HG03558 (cell line): ENCODE measurements around the gene CPA4.
"Not testable (repeated sequence)": the region's sequence is repeated elsewhere in the genome, so short reads cannot be mapped to it uniquely, and the experiment has no call there.

Experiments
- ATAC-seq: cut with Tn5 transposase; IDR thresholded peaks from one replicate; pipeline ENCODE4 v1.9.1; 2021; ENCODE audit warnings: moderate number of reproducible peaks; ENCODE audit not compliant: unreplicated experiment; ENCODE audit errors: extremely low read depth

The CPA4 gene

DNA sequence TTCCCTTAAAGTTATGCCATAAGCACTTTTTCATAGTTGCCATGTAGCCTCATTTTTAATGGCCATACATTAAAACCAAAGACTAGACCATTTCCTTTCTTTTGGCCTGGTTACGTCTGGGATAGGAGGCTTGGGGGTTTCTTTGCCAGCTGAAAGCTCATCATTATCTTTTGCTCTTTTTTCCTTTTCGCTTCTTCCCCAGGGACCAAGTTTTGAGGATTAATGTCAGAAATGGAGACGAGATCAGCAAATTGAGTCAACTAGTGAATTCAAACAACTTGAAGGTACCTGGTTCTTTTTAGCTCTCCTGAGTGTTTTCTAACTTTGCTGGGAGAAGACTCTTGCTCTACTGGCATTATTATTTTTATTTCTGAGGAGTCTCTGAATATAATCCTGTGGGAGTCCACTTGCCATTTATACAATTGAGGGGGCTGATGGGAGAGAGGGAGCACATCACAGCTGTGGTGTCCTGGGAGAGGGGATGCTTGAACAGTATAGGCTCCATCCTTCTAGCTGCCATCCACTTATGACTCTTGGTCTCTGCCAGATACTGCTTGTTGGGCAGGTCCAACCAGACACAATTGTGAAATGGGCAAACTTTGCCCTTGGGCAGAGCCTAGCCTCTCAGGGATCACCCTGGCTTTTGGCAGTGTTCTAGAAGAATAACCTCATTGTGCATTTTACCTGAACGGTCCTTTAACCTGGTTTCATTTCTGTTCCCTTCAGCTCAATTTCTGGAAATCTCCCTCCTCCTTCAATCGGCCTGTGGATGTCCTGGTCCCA, 5.8 kb downstream of the CPA4 start:
- ATAC-seq, result no peak

DNA sequence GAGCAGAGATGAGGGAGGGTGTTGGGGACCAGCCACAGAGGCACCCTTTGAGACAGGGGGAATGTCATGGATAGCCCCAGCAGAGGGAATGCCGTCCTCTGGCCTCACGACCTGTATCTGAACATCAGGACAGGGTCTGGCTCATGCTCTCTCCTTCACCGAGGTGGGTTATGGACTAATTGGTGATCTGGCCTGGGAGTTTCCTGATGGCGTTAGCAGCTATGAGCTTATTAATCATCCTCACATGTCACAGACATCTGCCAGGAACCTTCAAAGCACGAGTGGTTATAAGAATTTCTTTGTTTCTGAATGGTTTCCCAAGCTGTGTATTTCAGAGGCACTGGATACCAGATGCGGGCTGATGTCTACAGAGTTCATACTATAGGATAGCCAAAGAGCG, 6.9 kb downstream of the CPA4 start:
- ATAC-seq, result no peak

DNA sequence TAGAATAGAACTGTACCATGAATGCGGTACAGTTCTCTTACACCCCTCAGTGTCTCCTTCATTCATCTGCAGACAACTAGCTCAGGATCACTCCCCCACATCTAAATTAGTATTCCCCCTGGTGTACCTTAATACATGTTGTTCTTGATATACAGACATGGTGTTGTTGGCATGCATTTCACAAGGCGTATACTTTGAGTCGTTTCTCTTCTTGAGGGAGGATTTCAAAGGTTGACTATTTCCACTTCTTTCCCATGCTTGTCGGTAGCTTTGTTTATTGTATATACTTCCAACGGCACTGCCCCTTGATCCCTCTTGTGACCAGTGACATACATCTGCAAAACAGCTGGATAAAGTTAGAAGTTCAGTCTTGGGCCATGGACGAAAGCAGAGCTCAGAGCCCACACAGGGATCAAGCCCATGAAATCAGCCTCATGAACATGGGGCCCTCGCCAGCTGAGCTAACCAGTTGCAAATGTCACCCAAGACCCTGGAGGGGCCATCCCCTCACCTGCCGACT, 8.6 kb downstream of the CPA4 start:
- no peak for ATAC-seq

DNA sequence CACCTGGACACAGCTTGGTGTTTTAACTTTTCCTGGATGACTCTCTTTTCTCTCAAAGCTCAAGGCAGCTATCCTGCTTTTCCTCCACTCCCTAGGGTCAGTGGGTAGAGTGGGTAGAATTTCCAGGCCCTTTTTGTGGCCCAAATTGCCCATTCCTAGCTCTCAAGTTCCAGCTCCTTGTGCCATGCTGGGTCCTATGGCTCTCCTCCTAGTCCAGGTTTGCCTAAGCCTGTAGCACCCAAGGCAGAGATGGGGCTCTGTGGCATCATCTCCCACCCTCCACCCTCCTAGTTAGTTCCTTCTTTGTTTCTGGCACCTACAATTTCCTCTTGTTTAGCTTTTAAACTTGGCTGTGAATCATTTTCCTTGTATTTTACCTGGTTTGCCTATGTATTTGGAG, 9.7 kb downstream of the CPA4 start:
- no peak for ATAC-seq

DNA sequence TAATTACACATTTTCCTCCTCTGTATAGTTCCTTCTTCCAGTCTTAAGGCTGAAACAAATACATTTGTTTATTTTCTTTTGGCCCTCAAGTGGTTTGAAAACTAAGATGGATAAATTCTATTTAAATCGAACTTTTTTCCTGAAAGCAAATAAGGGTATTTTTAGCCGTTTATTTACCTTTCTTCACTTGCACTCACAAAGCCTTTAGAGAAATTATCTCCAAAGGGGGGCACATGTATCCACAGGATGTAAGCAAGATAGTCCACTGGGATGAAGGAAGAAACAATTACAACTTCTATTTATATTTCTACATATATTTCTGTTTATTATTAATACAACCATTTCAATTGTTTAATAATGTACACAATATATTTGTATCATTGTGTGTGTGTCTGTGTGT, 10.2 kb downstream of the CPA4 start:
- ATAC-seq, result no peak

DNA sequence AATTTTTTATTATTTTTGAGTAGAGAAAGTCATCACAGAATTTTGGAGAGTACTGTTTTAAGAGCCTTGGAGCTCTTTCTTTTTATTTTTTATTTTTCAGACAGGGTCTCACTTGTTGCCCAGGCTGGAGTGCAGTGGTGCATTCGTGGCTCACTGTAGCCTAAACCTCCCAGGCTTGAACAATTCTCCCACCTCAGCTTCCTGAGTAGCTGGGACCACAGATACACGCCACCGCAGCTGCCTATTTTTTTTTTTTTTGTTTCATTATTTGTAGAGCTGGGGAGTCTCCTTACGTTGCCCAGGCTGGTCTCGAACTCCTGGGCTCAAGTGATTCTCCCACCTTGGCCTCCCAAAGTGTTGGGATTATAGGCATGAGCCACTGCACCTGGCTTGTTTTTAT, 10.6 kb downstream of the CPA4 start:
- ATAC-seq, result no peak

DNA sequence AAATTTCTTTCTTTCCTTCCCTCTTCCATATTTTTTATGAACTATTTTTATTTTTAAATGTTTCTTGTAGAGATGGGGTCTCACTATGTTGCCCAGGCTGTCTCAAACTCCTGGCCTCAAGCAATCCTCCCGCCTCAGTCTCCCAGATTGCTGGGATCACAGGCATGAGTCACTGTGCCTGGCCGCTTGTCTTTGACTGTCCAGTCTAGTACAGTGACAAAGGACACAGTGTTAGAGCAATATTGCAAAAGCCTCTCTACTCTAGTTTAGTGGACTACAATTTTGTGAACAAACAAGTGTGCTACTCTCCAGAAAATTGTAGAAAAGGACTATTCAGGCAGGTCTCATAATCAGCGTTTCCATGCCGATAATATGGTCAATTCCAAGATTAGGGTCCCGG, 11.0 kb downstream of the CPA4 start:
- no peak for ATAC-seq

DNA sequence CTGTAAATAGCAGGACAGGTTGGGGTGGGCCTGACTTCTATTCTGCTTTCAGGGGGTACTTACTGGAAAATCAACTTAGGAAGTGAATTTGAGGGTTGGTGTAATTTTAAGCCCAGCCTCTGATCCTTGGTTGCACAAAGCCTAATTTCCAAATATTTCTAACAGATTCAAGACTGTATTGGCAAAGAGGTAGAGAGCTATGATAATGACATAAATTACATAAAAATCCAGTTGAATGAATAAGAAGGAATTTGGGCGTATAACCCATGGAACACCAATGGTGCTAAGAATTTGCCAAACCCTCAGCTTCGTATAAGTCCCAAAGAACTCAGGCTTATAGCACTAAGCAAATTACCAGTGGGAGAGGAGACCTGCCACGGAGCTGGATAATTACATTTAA, 11.9 kb downstream of the CPA4 start:
- ATAC-seq, result no peak

DNA sequence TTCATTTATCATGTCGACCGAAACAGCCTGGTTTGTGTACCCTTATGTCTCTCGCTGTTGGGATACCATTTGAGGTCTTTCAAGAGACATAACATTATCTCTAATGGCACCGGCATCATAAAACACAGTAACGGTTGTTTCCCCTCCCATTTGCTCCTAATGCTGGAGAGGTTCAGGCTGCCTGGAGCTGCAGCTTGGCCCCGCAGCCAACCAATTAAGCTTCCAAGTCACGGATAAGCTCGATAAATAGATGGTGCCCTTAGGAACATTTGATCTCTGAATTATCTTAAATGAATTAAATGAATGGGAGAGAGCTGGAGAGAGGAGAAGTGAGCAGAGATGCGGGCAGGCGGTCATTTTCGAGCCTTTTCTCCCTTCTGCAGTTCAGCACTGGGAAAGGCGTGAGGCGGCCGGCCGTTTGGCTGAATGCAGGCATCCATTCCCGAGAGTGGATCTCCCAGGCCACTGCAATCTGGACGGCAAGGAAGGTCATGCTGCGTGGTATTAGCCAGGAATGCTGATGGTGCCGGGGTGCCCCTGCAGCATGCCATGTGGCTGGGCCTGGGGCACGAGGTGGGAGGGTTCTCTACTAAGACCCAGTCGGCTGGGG, 12.6 kb downstream of the CPA4 start:
- no peak for ATAC-seq

DNA sequence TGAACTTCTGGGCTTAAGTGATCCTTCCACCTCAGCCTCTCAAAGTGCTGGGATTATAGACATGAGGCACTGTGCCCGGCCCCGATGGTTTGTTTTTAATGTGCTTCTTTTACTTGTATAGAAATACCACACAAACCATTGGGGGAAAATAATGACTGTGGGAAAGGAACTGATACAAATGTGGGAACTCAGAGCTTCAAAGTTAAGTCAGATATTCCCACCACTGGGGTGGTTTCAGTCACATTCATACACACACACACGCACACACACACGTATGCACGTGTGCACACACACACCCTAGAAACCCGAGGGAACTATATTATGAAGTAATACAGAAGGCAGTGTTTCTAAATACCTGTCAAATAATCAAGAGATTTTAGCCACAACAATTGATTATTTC, 17.0 kb downstream of the CPA4 start:
- ATAC-seq, result no peak

DNA sequence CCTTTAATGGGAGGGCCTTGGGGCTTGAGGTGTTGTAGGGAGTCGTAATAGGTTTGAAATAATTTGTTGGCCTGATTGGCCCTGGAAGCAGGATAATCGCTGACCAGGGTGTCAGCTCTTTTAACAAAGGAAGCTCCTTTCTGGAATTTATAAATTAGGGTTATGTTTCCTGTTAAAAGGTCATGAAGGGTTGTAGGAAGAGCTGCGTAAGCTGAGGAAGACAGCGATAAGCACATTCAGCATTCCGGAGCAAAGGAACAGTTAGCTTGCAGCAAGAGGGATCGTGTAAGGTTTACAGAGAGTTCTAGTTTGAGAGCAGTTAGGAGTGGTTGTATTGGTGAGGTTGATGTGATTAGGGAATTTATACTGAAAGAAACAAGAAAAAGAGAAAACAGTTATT, 21.3 kb downstream of the CPA4 start:
- no peak for ATAC-seq

DNA sequence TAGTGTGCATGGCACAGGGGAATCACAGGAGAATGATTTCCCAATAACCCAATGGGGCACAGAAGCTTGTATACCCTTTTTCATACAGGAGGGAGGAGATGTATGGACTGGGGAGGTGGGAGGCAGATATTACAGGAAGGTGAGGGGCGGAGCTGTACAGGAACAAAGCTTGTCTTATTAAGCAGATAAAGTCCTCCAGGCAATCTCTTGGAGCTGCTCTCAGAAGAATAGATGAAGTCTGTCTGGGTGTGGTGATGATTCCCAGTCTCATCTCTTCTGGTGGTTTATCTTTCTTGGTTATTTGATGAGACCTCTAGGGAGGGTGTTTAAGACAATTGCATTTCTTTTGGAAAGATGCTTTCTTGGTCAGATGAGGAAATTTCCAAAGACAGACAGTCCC, 26.6 kb downstream of the CPA4 start:
- no peak for ATAC-seq

DNA sequence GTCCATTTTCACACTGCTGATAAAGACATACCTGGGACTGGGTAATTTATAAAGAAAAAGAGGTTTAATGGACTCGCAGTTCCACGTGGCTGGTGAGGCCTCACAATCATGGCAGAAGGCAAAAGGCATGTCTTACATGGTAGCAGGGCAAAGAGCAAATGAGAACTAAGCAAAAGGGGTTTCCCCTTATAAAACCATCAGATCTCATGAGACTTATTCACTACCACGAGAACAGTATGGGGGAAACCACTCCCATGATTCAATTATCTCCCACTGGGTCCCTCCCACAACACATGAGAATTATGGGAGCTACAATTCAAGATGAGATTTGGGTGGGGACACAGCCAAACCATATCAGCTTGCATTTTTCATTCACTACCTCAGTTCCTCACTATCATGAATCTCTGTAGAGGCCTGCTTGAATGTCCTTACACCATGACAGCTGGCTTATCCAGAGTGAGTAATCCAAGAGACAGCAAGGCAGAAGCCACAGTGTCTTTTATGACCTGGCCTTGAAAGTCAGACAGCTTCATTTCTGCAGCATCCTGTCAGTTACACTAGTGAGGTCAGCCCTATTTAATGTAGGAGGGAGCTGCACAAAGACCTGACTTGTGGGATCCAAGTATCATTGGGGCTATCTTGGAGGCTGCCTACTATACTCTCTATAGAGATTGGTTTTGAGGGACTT, 28.7 kb downstream of the CPA4 start:
- ATAC-seq, result not testable (repeated sequence)

DNA sequence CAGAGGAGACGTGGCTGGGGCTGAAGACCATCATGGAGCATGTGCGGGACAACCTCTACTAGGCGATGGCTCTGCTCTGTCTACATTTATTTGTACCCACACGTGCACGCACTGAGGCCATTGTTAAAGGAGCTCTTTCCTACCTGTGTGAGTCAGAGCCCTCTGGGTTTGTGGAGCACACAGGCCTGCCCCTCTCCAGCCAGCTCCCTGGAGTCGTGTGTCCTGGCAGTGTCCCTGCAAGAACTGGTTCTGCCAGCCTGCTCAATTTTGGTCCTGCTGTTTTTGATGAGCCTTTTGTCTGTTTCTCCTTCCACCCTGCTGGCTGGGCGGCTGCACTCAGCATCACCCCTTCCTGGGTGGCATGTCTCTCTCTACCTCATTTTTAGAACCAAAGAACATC, 29.7 kb downstream of the CPA4 start:
- no peak for ATAC-seq

DNA sequence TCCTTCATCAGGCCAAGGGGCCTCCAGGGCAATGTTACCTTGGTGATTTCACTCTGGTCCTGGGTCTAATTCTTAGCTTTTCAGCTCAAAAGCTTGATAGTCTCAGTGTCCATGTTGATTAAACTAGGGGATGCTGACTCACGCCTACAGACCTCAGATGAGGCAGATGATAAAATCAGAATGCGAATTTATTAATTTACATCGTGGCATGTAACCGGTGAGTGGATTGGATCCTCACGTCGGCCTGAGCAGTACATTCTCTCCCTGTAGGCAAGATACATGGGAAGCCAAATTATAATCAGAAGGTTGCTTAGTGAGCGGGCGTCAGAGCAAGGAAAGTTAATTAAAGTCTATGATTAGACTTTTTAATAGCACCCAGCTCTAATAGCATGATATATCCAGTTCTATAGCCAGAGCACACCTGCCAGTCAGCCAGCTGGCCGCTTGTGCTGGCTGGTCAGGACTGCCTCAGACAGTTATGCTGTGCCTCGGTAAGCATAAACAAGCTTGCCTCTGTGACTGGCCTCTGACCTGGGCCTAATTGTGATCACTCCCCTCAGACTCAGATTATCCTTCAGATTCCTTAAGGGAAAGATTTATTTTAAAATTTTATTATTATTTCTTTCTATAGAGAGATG, 31.5 kb downstream of the CPA4 start:
- no peak for ATAC-seq

DNA sequence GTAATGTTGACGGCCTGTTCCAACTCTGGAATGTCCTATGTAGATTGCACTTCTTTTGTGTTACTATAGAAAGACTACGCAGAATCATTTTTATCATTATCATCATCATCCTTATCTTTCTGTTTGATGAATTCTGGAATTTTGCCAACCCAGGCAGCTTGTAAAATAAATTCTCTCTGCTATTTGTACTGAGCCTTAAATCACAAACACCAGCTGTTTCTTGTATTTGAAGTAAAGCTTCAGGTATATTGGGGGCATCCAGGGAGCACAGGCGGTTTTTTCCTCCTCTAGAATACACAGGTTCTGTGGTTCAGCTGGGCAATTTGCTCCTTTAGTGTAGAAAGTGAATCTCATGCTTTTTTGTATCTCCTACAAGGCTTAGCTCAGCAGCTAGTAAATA, 36.7 kb downstream of the CPA4 start:
- no peak for ATAC-seq

DNA sequence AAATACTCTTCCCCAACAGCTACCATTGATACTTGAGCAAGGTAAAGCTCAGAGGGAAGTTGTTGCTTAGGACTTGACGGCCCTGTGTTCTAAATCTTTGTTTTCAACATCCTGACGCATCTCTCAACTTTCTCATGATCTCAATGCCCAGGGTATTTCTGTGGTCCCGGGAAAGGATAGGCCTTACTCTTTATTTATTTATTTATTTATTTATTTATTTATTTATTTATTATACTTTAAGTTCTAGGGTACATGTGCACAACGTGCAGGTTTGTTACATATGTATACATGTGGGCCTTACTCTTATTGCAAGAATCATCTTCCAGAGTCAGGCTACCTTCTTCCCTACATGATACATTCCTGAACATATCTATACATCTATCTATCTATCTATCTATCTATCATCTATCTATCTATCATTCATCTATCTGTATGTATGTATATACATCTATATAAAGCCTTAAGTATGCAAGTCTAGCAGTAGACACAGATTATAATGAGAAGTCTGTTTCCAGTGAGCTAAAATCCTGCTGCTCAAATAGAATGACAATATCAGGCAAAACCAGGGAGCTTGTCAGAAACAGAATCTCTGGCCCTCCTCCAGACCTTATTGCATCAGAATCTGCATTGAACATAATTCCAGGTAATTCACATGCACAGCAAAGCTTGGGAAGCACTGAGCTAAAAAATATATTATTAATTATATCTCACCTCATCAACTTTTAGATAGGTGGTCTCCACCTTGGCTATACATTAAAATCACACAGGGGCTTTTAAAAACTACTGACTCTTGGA, 39.5 kb downstream of the CPA4 start:
- no peak for ATAC-seq

DNA sequence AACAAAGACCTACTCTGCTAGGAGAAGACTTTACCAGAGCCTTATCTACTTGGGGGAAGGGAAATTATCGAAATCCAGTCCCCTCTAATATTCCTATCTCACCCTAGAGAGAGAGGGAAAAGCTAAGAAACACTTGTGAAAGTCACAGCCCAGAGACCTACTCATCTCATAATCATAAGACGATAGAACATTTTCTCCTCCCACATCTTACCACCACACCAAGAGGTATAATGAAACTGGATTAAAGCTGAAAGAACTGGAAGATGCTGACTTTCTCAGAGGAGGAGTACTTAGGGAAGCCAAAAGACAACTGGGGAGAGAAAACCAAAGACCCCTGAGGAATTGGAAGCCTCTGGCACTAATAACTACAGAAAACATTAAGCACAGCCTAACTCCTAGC, 40.9 kb downstream of the CPA4 start:
- ATAC-seq, result no peak

DNA sequence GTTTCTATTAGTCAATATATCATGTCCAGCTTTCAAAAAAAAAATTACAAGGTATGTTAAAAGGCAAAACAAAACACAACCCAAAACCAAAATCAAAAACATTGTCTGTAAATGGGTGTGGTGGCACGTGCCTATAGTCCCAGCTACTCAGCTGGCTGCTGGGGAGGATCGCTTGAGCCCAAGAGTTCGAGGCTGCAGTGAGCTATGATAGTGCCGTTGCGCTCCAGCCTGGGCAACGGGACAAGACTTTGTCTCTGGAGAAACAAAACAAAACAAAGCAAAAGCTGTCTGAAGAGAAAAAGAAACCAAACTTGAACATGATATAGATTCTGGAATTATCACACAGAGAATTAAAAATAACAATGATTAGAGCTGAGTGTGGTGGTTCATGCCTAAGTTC, 41.3 kb downstream of the CPA4 start:
- no peak for ATAC-seq

DNA sequence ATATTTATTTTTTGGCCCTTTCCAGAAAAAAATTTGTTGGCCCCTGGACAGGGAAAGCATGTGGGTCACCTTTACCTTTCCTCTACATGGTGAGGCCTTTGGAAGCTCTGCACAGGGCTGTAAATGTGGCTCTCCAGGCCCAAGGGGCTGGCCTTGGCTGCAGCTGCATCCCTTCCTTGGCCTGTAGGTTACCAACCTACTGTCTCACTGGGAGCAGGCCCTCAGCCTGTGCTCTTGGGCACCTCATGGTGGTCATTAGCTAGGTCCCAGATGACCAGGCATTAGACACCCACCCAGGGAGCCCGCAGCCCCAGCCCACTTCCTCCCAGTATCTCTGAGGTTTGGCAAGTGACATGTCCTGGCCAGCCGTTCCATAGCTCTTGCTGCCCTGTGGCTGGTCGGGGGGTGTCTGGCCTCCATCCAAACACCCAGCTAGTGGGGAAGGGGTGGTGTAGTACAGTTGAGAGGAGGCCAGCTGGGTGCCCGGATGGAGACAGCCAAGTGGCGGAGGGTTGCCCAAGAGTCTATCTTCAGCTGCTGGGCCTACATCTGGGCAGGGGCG, 44.5 kb downstream of the CPA4 start:
- no peak for ATAC-seq
